HG02678 (cell line): ENCODE data around the gene MCL1.
"Not testable (repeated sequence)": the region's sequence is repeated elsewhere in the genome, so short reads cannot be mapped to it uniquely, and the experiment has no call there.

Source experiments
- ATAC-seq: cut with Tn5 transposase; IDR thresholded peaks from one replicate; pipeline ENCODE4 v1.9.1; 2021; ENCODE audit warnings: mild to moderate bottlenecking, moderate library complexity; ENCODE audit not compliant: unreplicated experiment

Gene MCL1

GRCh38 chr1:150603711-150604110 is 24.3 kb upstream of the MCL1 start:
- no peak for ATAC-seq

- not testable (repeated sequence) for ATAC-seq
Observed at GRCh38 chr1:150602372-150602771, 23.0 kb upstream of the MCL1 start.

- ATAC-seq = no peak
Observed at GRCh38 chr1:150601540-150601939, 22.1 kb upstream of the MCL1 start.

- not testable (repeated sequence) for ATAC-seq
Observed at GRCh38 chr1:150598346-150598745, 18.9 kb upstream of the MCL1 start.

- no peak for ATAC-seq
Observed at GRCh38 chr1:150596976-150597375, 17.6 kb upstream of the MCL1 start.

- ATAC-seq = no peak
Observed at GRCh38 chr1:150596095-150596892, 16.9 kb upstream of the MCL1 start.

- ATAC-seq = no peak
Observed at GRCh38 chr1:150582371-150582770, 3.0 kb upstream of the MCL1 start.

- ATAC-seq = not testable (repeated sequence)
Observed at GRCh38 chr1:150581962-150582361, 2.6 kb upstream of the MCL1 start.

GRCh38 chr1:150581437-150581836 is 2.0 kb upstream of the MCL1 start:
- not testable (repeated sequence) for ATAC-seq

- ATAC-seq = not testable (repeated sequence)
Observed at GRCh38 chr1:150580966-150581365, 1.6 kb upstream of the MCL1 start.

- no peak for ATAC-seq
Observed at GRCh38 chr1:150579945-150580642, 684 bp upstream of the MCL1 start.

GRCh38 chr1:150578272-150579109 is 919 bp downstream of the MCL1 start:
- ATAC-seq = no peak

- no peak for ATAC-seq
Observed at GRCh38 chr1:150577557-150578271, 1.7 kb downstream of the MCL1 start.

GRCh38 chr1:150576794-150577556 is 2.4 kb downstream of the MCL1 start:
- no peak for ATAC-seq

- no peak for ATAC-seq
Observed at GRCh38 chr1:150576367-150576711, 3.1 kb downstream of the MCL1 start.

GRCh38 chr1:150575518-150576366 is 3.7 kb downstream of the MCL1 start:
- no peak for ATAC-seq

- ATAC-seq = no peak
Observed at GRCh38 chr1:150575072-150575489, 4.3 kb downstream of the MCL1 start.

GRCh38 chr1:150574260-150575071 is 4.9 kb downstream of the MCL1 start:
- ATAC-seq = no peak
